Measurements from ENCODE around the gene EFCAB8.

Gene EFCAB8

GRCh38 chr20:33006776-33007375 lies 148.2 kb downstream of the EFCAB8 start:
- no peak overlapping the region for H3K9ac ChIP-seq (ENCODE audit: low read length)
- H3K4me1 ChIP-seq (ENCODE audit: control insufficient read depth, insufficient read depth, low read length) = no peaks in the 10 kb centered on the region; the same call in 1 of the 2 replicates
- no peaks in the 10 kb centered on the region for H3K36me3 ChIP-seq (ENCODE audit: control insufficient read depth, insufficient read depth, low read length)
- no peaks in the 10 kb centered on the region for H3K27me3 ChIP-seq (ENCODE audit: control insufficient read depth, insufficient read depth, low read length)
- H3K27ac ChIP-seq (ENCODE audit: low read depth, low read length) = no peak overlapping the region
- no peak overlapping the region for H3K4me3 ChIP-seq (ENCODE audit: low read depth, low read length)
- H3K9me3 ChIP-seq (ENCODE audit: control insufficient read depth, insufficient read depth, low read depth, low read length) = peaks cover 6% of the 10 kb centered on the region

- H3K9ac ChIP-seq (ENCODE audit: low read length) = no peak within 1 kb of the TSS
- no peaks in the 10 kb centered on the region; the same call in 1 of the 2 replicates for H3K4me1 ChIP-seq (ENCODE audit: control insufficient read depth, insufficient read depth, low read length)
- no peak within 1 kb of the TSS for H3K4me3 ChIP-seq (ENCODE audit: low read depth, low read length)
- peaks cover 6% of the 10 kb centered on the region for H3K9me3 ChIP-seq (ENCODE audit: control insufficient read depth, insufficient read depth, low read depth, low read length)
- no peaks in the 10 kb centered on the region for H3K27me3 ChIP-seq (ENCODE audit: control insufficient read depth, insufficient read depth, low read length)
- no peaks in the 10 kb centered on the region for H3K36me3 ChIP-seq (ENCODE audit: control insufficient read depth, insufficient read depth, low read length)
- no peak within 1 kb of the TSS for H3K27ac ChIP-seq (ENCODE audit: low read depth, low read length)
Measured at GRCh38 chr20:33007376-33008335, 148.9 kb downstream of the EFCAB8 start, which contains the start of gene BPIFB2. Gene BPIFB2, plus strand, starts transcription at chr20:33007704. Its CDS starts 871 bp downstream, at chr20:33008575.

- no peaks in the 10 kb centered on the region for H3K27me3 ChIP-seq (ENCODE audit: control insufficient read depth, insufficient read depth, low read length)
- H3K4me1 ChIP-seq (ENCODE audit: control insufficient read depth, insufficient read depth, low read length) = peaks cover under 1% of the 10 kb centered on the region; the same call in 1 of the 2 replicates
- H3K9ac ChIP-seq (ENCODE audit: low read length) = no peak overlapping the region
- H3K9me3 ChIP-seq (ENCODE audit: control insufficient read depth, insufficient read depth, low read depth, low read length) = peaks cover 6% of the 10 kb centered on the region
- H3K27ac ChIP-seq (ENCODE audit: low read depth, low read length) = no peak overlapping the region
- H3K4me3 ChIP-seq (ENCODE audit: low read depth, low read length) = no peak overlapping the region
- H3K36me3 ChIP-seq (ENCODE audit: control insufficient read depth, insufficient read depth, low read length) = no peaks in the 10 kb centered on the region
Measured at GRCh38 chr20:33008336-33009213, 149.9 kb downstream of the EFCAB8 start.

GRCh38 chr20:33009214-33010132 lies 150.8 kb downstream of the EFCAB8 start:
- Histone ChIP-seq H3K27ac (ENCODE audit: low read depth, low read length) (no peak overlapping the region), H3K9ac (ENCODE audit: low read length) (no peak overlapping the region), H3K27me3 (ENCODE audit: control insufficient read depth, insufficient read depth, low read length) (no peaks in the 10 kb centered on the region), H3K36me3 (ENCODE audit: control insufficient read depth, insufficient read depth, low read length) (no peaks in the 10 kb centered on the region), H3K9me3 (ENCODE audit: control insufficient read depth, insufficient read depth, low read depth, low read length) (peaks cover 6% of the 10 kb centered on the region), H3K4me1 (ENCODE audit: control insufficient read depth, insufficient read depth, low read length) (peaks cover 9% of the 10 kb centered on the region; the same call in 1 of the 2 replicates), H3K4me3 (ENCODE audit: low read depth, low read length) (no peak overlapping the region)

- H3K4me3 ChIP-seq (ENCODE audit: low read depth, low read length) = no peak overlapping the region
- no peak overlapping the region for H3K27ac ChIP-seq (ENCODE audit: low read depth, low read length)
- H3K9me3 ChIP-seq (ENCODE audit: control insufficient read depth, insufficient read depth, low read depth, low read length) = peaks cover 5% of the 10 kb centered on the region
- peaks cover 15% of the 10 kb centered on the region; the same call in 1 of the 2 replicates for H3K4me1 ChIP-seq (ENCODE audit: control insufficient read depth, insufficient read depth, low read length)
- no peak overlapping the region for H3K9ac ChIP-seq (ENCODE audit: low read length)
- no peaks in the 10 kb centered on the region for H3K27me3 ChIP-seq (ENCODE audit: control insufficient read depth, insufficient read depth, low read length)
- no peaks in the 10 kb centered on the region for H3K36me3 ChIP-seq (ENCODE audit: control insufficient read depth, insufficient read depth, low read length)
Measured at GRCh38 chr20:33010133-33010504, 151.4 kb downstream of the EFCAB8 start.

GRCh38 chr20:33010674-33011449 lies 152.1 kb downstream of the EFCAB8 start:
- Histone ChIP-seq H3K27me3 (ENCODE audit: control insufficient read depth, insufficient read depth, low read length) (no peaks in the 10 kb centered on the region), H3K36me3 (ENCODE audit: control insufficient read depth, insufficient read depth, low read length) (no peaks in the 10 kb centered on the region), H3K4me1 (ENCODE audit: control insufficient read depth, insufficient read depth, low read length) (peaks cover 15% of the 10 kb centered on the region; the same call in 1 of the 2 replicates), H3K9ac (ENCODE audit: low read length) (no peak overlapping the region), H3K4me3 (ENCODE audit: low read depth, low read length) (no peak overlapping the region), H3K9me3 (ENCODE audit: control insufficient read depth, insufficient read depth, low read depth, low read length) (no peaks in the 10 kb centered on the region), H3K27ac (ENCODE audit: low read depth, low read length) (no peak overlapping the region)

Measured in HUES6 (cell line).